Measurements from ENCODE around the gene SNN. TPM values are rescaled to one million over a fixed set of nuclear protein-coding genes. Genes with fewer than 3 reads are reported as not detected.
A peak's percentile ranks its signal among the peaks of the same experiment; 100 is the strongest.

SNN gene
- total RNA-seq, 1 donor from 2014 or later = 38.3 TPM

GRCh38 chr16:11670171-11671131, 2.2 kb downstream of the SNN start:
- no peaks in the 10 kb centered on the region for H3K9me3 Mint-ChIP-seq
- peak overlapping the region; percentile 72 for H3K4me3 Mint-ChIP-seq
- DNase-seq (ENCODE audit: low spot score in 2 of 2, unreplicated experiment in 2 of 2) = no peak
- peak overlapping the region; percentile 71 for H3K27ac Mint-ChIP-seq
- no peaks in the 10 kb centered on the region for H3K27me3 Mint-ChIP-seq (ENCODE audit: low read depth)
- H3K36me3 Mint-ChIP-seq = no peaks in the 10 kb centered on the region
- no peak for TF ChIP-seq CTCF (IDR thresholded peaks at IDR 0.05; ENCODE audit: unreplicated experiment)
- peaks cover 27% of the 10 kb centered on the region for H3K4me1 Mint-ChIP-seq

DNA sequence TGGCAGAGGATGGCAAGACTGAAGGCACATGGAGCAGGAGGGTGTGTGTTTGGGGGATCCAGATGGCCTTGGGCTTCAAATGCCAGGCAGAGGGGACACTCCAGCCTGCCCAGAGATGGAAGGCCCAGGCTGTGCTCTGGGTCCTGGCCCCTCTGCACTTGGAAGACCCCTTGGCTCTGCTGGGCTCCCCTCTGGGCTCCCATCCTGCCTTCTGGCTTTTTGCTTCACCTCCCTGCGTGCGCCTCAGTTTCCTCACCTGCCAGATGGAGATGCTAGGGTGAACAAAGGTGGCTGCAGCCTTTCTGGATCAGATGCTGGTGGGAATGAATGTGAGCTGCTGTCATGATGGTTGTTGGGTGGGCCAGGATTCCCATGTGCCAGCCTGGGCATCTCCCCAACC, 3.0 kb downstream of the SNN start:
- no peaks in the 10 kb centered on the region for H3K27me3 Mint-ChIP-seq (ENCODE audit: low read depth)
- no peak overlapping the region for H3K27ac Mint-ChIP-seq
- no peak overlapping the region for H3K4me3 Mint-ChIP-seq
- no peak for TF ChIP-seq CTCF (IDR thresholded peaks at IDR 0.05; ENCODE audit: unreplicated experiment)
- H3K36me3 Mint-ChIP-seq = no peaks in the 10 kb centered on the region
- H3K9me3 Mint-ChIP-seq = no peaks in the 10 kb centered on the region
- no peak for DNase-seq (ENCODE audit: low spot score in 2 of 2, unreplicated experiment in 2 of 2)
- H3K4me1 Mint-ChIP-seq = peaks cover 27% of the 10 kb centered on the region

- H3K27ac Mint-ChIP-seq = peak overlapping the region; percentile 68
- H3K9me3 Mint-ChIP-seq = no peaks in the 10 kb centered on the region
- no peaks in the 10 kb centered on the region for H3K27me3 Mint-ChIP-seq (ENCODE audit: low read depth)
- TF ChIP-seq CTCF (IDR thresholded peaks at IDR 0.05; ENCODE audit: unreplicated experiment) = no peak
- DNase-seq (ENCODE audit: low spot score in 2 of 2, unreplicated experiment in 2 of 2) = no peak
- H3K36me3 Mint-ChIP-seq = no peaks in the 10 kb centered on the region
- H3K4me1 Mint-ChIP-seq = peaks cover 29% of the 10 kb centered on the region
- H3K4me3 Mint-ChIP-seq = no peak overlapping the region
Observed at GRCh38 chr16:11671676-11672075, 3.4 kb downstream of the SNN start.

DNA sequence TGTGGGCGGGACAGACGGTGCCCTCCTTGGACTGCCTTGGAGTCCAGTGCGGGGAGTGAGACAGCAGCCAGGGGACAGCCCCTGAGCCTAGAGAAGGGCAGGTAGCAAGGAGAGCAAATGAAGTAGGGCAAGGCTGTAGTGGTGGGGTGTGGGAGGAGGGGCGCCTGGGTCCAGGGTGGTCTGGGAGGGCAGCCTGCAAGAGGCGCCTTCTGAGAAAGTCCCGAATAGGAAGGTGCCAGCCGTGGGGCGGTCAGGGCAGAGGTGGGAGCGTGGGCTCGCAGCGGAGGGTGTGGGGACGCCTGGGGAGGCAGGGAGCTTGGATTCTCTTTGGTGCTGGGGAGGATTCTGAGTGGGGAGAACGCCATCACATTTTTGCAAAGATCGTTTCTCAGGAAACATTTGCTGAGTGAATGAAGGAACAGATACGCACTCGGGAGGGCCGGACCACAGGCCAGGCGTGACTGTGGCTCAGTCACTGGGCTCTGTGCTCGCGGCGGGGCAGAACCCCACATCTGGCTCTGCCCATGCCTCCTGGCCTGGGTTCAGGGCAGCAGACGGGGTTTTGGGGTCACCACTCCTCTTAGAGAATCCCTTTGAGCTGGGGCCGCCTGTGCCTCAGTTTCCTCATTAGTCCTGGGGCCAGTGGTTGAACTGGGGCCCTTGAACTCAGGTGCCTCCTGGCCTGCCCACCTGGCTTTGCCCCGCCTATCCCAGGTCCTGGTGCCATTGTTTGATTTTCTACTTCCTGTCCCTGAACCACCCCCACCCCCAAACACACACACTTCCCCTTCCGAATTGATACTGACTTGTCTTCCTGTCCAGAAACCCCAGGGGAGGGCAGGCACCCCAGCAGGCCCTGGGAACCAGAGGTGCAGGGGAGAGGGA, 4.2 kb downstream of the SNN start:
- Mint-ChIP-seq H3K9me3 (no peaks in the 10 kb centered on the region), H3K4me3 (no peak overlapping the region), H3K36me3 (peaks cover 3% of the 10 kb centered on the region), H3K27ac (peak overlapping the region; percentile 68), H3K4me1 (peaks cover 33% of the 10 kb centered on the region), H3K27me3 (ENCODE audit: low read depth) (no peaks in the 10 kb centered on the region)
- TF ChIP-seq CTCF (IDR thresholded peaks at IDR 0.05; ENCODE audit: unreplicated experiment) = no peak
- no peak for DNase-seq (ENCODE audit: low spot score in 2 of 2, unreplicated experiment in 2 of 2)

DNA sequence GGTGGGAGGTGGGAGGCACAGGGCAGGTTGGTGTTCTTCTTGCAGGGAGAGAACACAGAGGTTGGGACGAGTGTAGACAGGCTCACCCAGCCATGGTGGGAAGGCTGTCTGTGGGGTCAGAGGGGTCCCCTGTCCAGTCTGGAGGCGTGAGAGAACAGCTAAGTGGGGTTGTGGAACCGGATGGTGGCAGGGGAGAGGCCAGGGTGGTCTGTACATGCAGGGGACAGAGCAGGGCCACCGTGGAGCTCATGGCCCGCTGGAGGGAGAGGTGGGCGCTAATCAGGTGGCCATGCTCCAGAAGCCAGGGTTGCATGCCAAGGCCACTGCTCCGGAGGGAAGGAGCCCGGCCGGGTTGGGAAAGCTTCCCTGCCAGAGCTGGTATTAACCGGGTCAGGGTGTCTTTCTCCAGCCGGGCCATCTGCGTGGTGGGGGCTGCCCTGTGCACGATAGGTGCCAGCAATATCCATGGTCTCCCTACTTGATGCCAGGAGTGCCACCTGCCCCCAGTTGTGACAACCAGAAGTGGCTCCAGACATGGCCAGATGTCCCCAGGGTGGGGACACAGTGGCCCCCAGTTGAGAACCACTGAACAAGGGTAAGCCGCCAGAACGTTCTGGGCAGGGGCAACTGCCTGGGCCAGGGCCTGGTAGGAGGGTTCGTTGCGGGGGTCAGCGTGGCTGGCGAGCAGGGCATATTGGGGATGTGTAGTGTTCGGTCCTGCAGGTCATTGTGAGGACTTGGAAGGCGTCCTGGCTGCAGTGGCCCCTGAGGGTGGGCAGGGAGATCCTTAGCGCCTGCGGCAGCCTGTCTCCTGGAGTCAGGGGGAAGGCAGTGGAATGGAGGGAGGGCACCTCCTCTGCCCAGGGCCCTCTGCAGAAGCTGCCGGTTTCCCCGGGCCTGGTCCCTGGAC, 5.1 kb downstream of the SNN start:
- H3K27ac Mint-ChIP-seq = no peak overlapping the region
- H3K4me3 Mint-ChIP-seq = no peak overlapping the region
- peaks cover 33% of the 10 kb centered on the region for H3K4me1 Mint-ChIP-seq
- TF ChIP-seq CTCF (IDR thresholded peaks at IDR 0.05; ENCODE audit: unreplicated experiment) = no peak
- H3K9me3 Mint-ChIP-seq = no peaks in the 10 kb centered on the region
- DNase-seq (ENCODE audit: low spot score in 2 of 2, unreplicated experiment in 2 of 2) = no peak
- H3K27me3 Mint-ChIP-seq (ENCODE audit: low read depth) = no peaks in the 10 kb centered on the region
- H3K36me3 Mint-ChIP-seq = peaks cover 4% of the 10 kb centered on the region

Data from mesothelial cell of epicardium (in vitro differentiated cells).